Neural cell (in vitro differentiated cells): ENCODE data around the gene RAET1G. TPM values are rescaled to one million over a fixed set of nuclear protein-coding genes. Genes with fewer than 3 reads are reported as not detected.

Source experiments
- H2AFZ ChIP-seq: fragments of 200-600, 300-800 bp; sonication (generic), shearing (Covaris generic); 2 replicates; pipeline ENCODE4 v1.6.0; 2014; ENCODE audit warnings: low read depth, mild to moderate bottlenecking, antibody characterized with exemption, low read length, moderate library complexity
- H3F3A ChIP-seq: fragments of 200-600 bp; shearing (Covaris generic); 2 replicates; pipeline ENCODE4 v1.6.1; 2016; ENCODE audit warnings: mild to moderate bottlenecking, moderate library complexity, mixed read lengths, antibody characterized with exemption, low read length; ENCODE audit not compliant: insufficient read depth, poor library complexity, severe bottlenecking
- H3K27ac ChIP-seq: fragments of 200-600, 300-800 bp; sonication (generic), shearing (Covaris generic); 2 replicates; pipeline ENCODE4 v1.5.1; 2014; ENCODE audit warnings: mild to moderate bottlenecking, low read length, moderate library complexity
- H3K27me3 ChIP-seq: fragments of 300-800, 200-600 bp; sonication (generic), shearing (Covaris generic); 2 replicates; pipeline ENCODE4 v1.6.0; 2014; ENCODE audit warnings: mild to moderate bottlenecking, low read depth, low read length, moderate library complexity; ENCODE audit not compliant: insufficient read depth
- H3K36me3 ChIP-seq: fragments of 300-800, 200-600 bp; sonication (generic), shearing (Covaris generic); 2 replicates; pipeline ENCODE4 v1.5.1; 2014; ENCODE audit warnings: mild to moderate bottlenecking, antibody characterized with exemption, low read length, moderate library complexity; ENCODE audit not compliant: insufficient read depth
- H3K4me2 ChIP-seq: fragments of 300-800, 200-600 bp; sonication (generic), shearing (Covaris generic); 2 replicates; pipeline ENCODE4 v1.6.0; 2014; ENCODE audit warnings: mild to moderate bottlenecking, low read length
- H3K4me3 ChIP-seq: fragments of 300-800, 200-600 bp; sonication (generic), shearing (Covaris generic); 2 replicates; pipeline ENCODE4 v1.5.1; 2014; ENCODE audit warnings: mild to moderate bottlenecking, low read length, moderate library complexity
- H3K79me2 ChIP-seq: fragments of 200-600 bp; shearing (Covaris generic); replicated peaks from 2 replicates; pipeline ENCODE4 v1.6.0; 2014; ENCODE audit warnings: mild to moderate bottlenecking, low read length, moderate library complexity; ENCODE audit not compliant: insufficient read depth
- H3K9ac ChIP-seq: fragments of 300-800, 200-600 bp; sonication (generic), shearing (Covaris generic); 2 replicates; pipeline ENCODE4 v1.6.1; 2016; ENCODE audit warnings: mild to moderate bottlenecking, low read length, mixed read lengths
- H3K9me2 ChIP-seq: fragments of 200-600 bp; shearing (Covaris generic); 2 replicates; pipeline ENCODE4 v1.6.1; 2016; ENCODE audit warnings: mild to moderate bottlenecking, low read length, mixed read lengths; ENCODE audit not compliant: insufficient read depth
- H3K9me3 ChIP-seq: fragments of 200-600, 300-800 bp; sonication (generic), shearing (Covaris generic); 2 replicates; pipeline ENCODE4 v1.6.1; 2016; ENCODE audit warnings: mild to moderate bottlenecking, mixed run types, low read length, moderate library complexity, mixed read lengths
- H4K20me1 ChIP-seq: fragments of 200-600 bp; shearing (Covaris generic); 2 replicates; pipeline ENCODE4 v1.6.1; 2016; ENCODE audit warnings: mild to moderate bottlenecking, mixed run types; ENCODE audit not compliant: insufficient read depth
- CTCF ChIP-seq: fragments of 450-650 bp; IDR thresholded peaks from 2 replicates; pipeline ENCODE4 v1.5.1; 2014; ENCODE audit warnings: antibody characterized with exemption, mild to moderate bottlenecking, moderate library complexity; ENCODE audit not compliant: poor library complexity, severe bottlenecking
- EP300 ChIP-seq: fragments of 450-650 bp; conservative IDR thresholded peaks from 2 replicates; pipeline ENCODE4 v1.6.1; 2014; ENCODE audit warnings: antibody characterized with exemption, mild to moderate bottlenecking, moderate library complexity; ENCODE audit not compliant: poor library complexity, severe bottlenecking
- EZH2 ChIP-seq: fragments of 200-600, 300-800 bp; shearing (Covaris generic), sonication (generic); IDR thresholded peaks from 2 replicates; pipeline ENCODE4 v1.6.1; 2014; ENCODE audit warnings: antibody characterized with exemption, low read length, borderline replicate concordance, mild to moderate bottlenecking; ENCODE audit not compliant: insufficient read depth, poor library complexity, severe bottlenecking
- MXI1 ChIP-seq: fragments of 450-650 bp; conservative IDR thresholded peaks from 2 replicates; pipeline ENCODE4 v1.6.1; 2014; ENCODE audit warnings: antibody characterized with exemption, mild to moderate bottlenecking; ENCODE audit not compliant: poor library complexity, severe bottlenecking
- POLR2AphosphoS5 ChIP-seq: IDR thresholded peaks from 2 replicates; pipeline ENCODE4 v1.6.1; 2012
- RAD21 ChIP-seq: fragments of 450-650 bp; conservative IDR thresholded peaks from 2 replicates; pipeline ENCODE4 v1.6.1; 2014; ENCODE audit warnings: antibody characterized with exemption, mild to moderate bottlenecking, moderate library complexity
- REST ChIP-seq: IDR thresholded peaks from 2 replicates; pipeline ENCODE4 v1.6.1; 2012; ENCODE audit warnings: borderline replicate concordance
- SMC3 ChIP-seq: fragments of 450-650 bp; conservative IDR thresholded peaks from 2 replicates; pipeline ENCODE4 v1.6.1; 2014; ENCODE audit warnings: antibody characterized with exemption, mild to moderate bottlenecking, moderate library complexity; ENCODE audit not compliant: poor library complexity
- TAF1 ChIP-seq: IDR thresholded peaks from 2 replicates; pipeline ENCODE4 v1.6.1; 2012; ENCODE audit warnings: low read depth
- polyA plus RNA-seq: library from polyadenylated mRNA; depleted of rRNA; stranded (reverse); fragments of >200 nt; gene quantifications from 2 replicates; pipeline ENCODE4 v1.2.3, GENCODE V29; 2014

The RAET1G gene
- polyA plus RNA-seq, 1 donor from 2014 or later = not detected

GRCh38 chr6:149897855-149898744, 24.8 kb downstream of the RAET1G start, which contains the start of gene RAET1E:
Gene RAET1E, minus strand, starts transcription at chr6:149898113. Its CDS starts 7,212 bp downstream, at chr6:149890901.
- Histone ChIP-seq H2AFZ (no peak within 1 kb of the TSS), H3K27ac (no peak within 1 kb of the TSS), H3K4me2 (no peak within 1 kb of the TSS)

More at GRCh38 chr6:149897855-149898744, 24.8 kb downstream of the RAET1G start, which contains the start of gene RAET1E:
- H3K27me3 ChIP-seq = no peaks in the 10 kb centered on the region
- TF ChIP-seq CTCF (no peak), SMC3 (no peak), MXI1 (no peak), EP300 (no peak), RAD21 (no peak), POLR2AphosphoS5 (no peak), EZH2 (no peak), REST (no peak), TAF1 (no peak)
- no peaks in the 10 kb centered on the region for H3F3A ChIP-seq
- no peaks in the 10 kb centered on the region for H3K9me2 ChIP-seq
- no peaks in the 10 kb centered on the region for H3K36me3 ChIP-seq
- no peaks in the 10 kb centered on the region for H4K20me1 ChIP-seq
- H3K4me3 ChIP-seq = no peak within 1 kb of the TSS
- no peak within 1 kb of the TSS for H3K9ac ChIP-seq
- no peaks in the 10 kb centered on the region for H3K9me3 ChIP-seq
- H3K79me2 ChIP-seq = no peaks in the 10 kb centered on the region
